ENCODE results near the gene TTC34.
"Not testable (repeated sequence)": the region's sequence is repeated elsewhere in the genome, so short reads cannot be mapped to it uniquely, and the experiment has no call there.

TTC34 gene

DNA sequence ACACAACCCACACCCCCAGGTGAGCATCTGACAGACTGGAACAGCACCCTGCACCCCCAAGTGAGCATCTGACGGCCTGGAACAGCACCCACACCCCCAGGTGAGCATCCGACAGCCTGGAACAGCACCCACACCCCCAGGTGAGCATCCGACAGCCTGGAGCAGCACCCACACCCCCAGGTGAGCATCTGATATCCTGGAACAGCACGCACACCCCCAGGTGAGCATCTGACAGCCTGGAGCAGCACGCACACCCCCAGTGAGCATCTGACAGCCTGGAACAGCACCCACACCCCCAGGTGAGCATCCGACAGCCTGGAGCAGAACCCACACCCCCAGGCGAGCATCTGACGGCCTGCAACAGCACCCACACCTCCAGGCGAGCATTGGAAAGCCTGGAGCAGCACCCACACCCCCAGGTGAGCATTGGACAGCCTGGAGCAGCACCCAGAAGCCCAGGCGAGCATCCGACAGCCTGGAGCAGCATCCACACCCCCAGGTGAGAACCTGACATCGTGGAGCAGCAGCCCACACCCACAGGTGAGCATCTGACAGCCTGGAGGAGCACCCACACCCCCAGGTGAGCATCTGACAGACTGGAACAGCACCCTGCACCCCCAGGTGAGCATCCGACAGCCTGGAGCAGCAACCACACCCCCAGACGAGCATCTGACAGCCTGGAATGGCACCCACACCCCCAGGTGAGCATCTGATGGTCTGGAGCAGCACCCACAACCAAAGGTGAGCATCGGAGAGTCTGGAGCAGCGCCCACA, 149.2 kb downstream of the TTC34 start:
- not testable (repeated sequence) for H3K27ac ChIP-seq, H3K4me3 ChIP-seq

DNA sequence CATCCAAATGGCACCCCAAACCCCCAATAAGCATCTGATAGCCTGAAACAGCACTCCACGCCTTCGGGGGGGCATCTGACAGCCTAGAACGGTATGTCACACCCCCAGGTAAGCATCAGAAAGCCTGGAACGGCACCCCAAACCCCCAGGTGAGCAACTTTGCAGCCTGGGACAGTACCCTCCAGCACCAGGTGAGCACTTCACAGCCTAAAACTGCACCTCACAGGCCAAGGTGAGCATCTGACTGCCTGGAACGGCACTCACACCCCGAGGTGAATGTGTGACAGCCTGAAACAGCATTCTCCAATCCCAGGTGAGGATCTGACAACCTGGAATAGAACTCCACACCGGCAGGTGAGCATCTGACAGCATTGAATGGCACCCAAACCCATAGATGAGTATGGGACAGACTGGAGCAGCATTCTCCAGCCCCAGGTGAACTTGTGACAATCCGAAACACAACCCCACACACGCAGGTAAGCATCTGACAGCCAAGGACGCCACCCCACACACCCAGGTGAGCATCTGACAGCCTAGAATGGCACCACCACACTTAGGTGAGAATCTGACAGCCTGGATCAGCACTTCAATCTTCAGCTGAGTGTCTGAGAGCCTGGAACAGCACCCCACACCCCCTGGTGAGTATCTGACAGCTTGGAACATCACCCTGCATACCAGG, 150.4 kb downstream of the TTC34 start:
- H3K27ac ChIP-seq: no peak overlapping the region
- no peak overlapping the region for H3K4me3 ChIP-seq

DNA sequence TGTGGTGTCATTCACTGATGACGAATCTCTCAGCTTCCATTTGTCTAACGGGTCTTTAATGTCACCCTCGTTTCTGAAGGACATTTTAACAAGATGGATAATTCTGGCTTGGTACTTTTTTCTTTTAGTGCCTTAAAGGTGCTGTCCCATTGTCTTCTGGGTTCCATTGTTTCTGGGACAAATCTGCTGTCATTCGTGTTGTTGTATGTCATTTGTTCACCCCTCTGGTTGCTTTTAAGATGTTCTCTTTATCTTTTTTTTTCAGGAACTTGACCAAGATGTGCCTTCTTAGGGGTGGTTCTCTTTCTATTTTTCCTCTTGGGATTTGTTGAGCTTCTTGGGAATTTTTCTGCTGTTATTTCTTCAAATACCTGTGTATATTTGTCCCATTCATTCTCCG, 154.7 kb downstream of the TTC34 start:
- Histone ChIP-seq H3K27ac (no peak overlapping the region), H3K4me3 (no peak overlapping the region)

DNA sequence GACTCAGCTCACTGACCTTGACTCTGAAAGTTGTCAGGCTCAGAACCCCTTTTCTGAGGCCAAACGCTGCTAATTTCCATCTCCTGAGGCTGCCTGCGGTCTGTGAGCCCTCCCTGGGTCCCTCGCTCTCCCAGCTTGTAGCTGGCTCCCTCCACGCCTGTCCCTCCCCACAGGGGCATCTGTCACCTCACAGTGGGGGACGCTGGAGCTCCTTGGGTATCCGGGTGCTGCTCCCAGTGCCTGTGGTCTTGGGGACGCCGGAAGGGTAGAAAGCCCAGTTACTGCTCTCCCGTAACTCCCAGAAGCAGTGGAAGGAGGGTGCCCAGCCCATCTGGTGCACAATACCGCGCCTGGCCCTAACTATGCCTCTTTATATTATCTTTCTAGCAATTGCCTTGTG, 155.7 kb downstream of the TTC34 start:
- Histone ChIP-seq H3K4me3 (no peak overlapping the region), H3K27ac (no peak overlapping the region)

DNA sequence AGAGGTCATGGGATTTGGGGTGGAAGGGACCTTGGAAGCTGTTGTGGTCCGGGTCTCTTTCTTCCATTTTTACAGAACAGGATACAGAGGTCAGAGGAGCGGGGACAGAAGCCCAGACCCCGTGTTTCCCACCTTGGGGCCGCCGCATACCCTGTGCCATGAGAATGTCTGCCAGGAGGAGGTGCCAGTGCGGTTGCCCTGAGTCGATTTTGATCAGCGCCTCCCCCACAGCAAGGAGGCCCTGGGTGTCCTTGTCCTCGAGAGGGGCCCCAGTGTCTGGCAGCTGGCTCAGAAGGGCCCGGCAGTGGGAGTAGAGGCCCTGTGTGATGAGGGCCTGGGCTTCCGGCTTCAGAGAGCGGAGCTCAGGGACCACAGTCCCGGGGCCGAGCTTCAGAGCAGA, 156.3 kb downstream of the TTC34 start:
- no peak overlapping the region for H3K4me3 ChIP-seq
- no peak overlapping the region for H3K27ac ChIP-seq

DNA sequence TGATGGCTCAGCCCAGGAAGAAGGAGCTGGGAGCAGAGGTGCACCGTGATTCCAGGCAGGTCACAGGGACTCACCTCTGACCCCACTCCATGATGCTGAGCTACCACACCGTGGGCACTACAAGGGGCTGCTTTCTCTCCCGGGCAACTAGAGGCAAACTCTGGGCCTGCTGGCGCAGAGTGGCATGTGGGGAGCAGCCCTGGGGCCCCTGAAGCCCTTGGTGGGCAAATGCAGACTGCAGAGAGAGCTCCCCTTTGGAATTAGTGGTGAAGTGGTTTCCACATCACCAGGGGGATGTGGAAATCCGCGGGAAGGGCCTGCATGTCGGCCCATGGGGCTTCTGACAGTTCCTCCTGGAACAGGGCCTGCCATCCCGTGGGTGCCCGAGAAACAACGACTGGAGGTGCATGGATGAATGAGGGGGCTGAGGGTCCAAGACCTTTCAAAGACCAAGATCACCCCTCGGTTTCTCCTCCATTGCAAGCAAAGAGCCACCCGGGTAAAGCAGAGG, 156.8 kb downstream of the TTC34 start:
- Histone ChIP-seq H3K4me3 (no peak overlapping the region), H3K27ac (no peak overlapping the region)

DNA sequence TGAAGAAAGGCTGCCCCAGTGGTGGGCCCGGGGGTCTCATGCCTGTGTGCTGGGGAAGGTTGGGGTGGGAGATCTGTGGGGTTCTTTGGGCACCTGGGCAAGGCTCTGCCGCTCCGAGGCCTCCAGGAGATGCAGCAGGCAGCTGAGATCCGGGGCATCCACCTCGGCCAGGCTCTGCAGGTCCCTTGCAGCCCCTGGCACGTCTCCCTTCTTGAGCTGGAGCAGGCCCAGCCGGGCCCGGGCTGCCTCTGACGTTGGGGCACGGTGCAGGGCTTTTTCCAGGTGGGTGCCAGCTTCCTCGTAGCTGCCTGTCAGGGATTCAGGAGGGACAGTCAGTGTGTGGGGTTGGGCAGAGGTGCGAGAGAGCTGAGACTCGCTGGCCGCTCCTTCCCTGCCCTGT, 157.3 kb downstream of the TTC34 start:
- no peak overlapping the region for H3K4me3 ChIP-seq
- H3K27ac ChIP-seq: no peak overlapping the region

DNA sequence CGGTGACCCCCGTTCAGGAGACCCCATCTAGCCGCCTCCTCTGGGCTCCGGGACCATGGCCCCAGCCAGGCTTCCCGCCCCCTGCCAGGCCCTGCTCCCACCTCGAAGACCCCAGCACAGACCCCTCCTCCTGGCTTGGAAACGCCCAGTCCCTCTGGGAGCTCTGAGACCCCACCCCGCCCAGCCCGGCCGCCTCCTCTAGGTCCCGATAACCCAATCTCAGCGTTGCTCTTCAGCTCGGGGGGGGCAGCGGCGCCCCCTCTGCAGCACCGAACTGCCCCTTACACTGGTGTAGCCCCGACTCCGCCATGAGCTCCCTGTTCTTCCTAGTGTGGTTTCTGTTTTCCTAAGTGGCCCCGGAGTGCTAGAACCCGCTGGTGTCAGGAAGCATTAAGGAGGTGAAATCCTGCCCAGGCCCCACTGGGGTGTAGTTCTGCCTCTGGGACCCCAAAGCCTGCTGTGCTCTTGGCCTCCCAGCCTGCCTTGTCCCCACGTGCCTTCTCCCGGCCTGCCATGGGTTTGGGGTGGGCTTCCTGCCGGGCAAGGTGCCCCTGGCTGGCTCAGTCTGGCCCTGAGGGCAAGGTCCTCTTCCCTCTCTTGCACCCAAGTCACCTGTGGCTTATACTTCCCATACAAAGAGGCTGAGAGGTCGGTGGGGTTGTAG, 157.9 kb downstream of the TTC34 start:
- peak overlapping the region in 3 of 21 experiments; percentile 90 to 97 (median 93) for H3K27ac ChIP-seq

DNA sequence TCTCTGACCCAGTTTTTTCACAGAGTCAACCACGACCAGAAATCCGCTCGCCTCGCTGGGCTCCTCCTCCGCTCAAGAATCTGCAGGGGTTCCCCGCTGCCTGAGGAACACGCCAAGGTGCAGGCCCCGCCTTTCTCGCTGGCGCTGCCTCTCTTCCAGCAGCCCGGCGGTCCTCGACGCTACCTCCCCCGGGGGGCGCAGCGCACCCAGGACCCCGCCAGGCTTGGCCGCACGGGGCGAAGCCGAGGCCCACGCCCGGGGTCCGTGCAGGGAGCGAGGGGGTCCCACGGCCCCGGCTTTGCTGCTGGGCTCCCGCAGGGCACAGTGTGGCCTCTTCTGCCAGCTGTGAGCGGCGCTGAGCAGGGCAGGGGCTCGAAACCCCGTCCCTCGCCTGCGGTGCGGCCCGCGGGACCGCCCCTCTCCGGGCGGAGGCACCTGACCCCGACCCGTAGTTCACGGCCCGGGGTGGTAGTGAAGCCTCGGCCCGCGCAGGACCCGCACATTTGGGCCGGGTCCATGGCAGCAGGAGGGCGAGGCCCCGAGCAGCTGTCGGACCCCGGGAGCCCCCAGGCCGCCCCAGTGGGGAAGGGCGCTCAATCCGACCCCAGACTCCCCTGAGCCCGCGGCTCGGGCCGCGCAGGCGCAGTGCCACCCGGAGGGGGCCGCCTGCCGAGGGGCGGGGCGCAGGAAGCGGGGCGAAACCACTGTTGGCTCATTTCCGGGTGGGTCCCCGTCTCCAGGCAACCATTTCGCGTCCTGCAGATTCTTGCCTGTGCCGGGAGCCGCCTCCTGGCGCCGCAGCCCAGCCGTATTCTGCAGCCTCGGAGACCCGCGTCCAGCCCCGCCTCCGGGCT, 158.7 kb downstream of the TTC34 start:
- peak overlapping the region; percentile 80 to 97 (median 90) for H3K27ac ChIP-seq
- H3K4me3 ChIP-seq: peak overlapping the region; percentile 61 to 91 (median 80)

More for the DNA sequence above, 157.9 kb downstream of the TTC34 start:
- peak overlapping the region; percentile 61 to 91 (median 80) for H3K4me3 ChIP-seq

DNA sequence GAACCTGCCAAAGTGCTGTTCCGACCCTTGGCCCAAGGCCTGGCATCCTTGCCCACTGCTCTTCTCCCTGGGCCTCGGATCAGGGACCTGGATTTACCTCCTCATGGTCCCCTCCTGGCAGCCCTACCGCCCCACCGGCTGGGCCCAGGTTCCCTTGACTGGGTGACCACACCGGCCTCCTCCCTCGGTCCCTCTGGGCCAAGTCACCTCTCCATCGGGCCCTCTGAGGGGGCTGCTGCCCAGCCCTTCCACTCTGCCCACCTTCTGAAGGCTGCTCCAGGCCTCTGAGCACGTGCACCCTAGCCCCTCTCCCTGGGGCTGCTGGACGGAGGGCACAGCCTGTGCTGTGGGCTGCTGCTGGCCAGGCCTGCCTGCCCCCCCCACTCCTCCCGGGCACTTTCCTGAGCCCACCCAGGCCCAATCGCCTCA, 159.3 kb downstream of the TTC34 start:
- H3K27ac ChIP-seq: peak overlapping the region in 20 of 21 experiments; percentile 80 to 97 (median 90)
- peak overlapping the region; percentile 61 to 91 (median 80) for H3K4me3 ChIP-seq

DNA sequence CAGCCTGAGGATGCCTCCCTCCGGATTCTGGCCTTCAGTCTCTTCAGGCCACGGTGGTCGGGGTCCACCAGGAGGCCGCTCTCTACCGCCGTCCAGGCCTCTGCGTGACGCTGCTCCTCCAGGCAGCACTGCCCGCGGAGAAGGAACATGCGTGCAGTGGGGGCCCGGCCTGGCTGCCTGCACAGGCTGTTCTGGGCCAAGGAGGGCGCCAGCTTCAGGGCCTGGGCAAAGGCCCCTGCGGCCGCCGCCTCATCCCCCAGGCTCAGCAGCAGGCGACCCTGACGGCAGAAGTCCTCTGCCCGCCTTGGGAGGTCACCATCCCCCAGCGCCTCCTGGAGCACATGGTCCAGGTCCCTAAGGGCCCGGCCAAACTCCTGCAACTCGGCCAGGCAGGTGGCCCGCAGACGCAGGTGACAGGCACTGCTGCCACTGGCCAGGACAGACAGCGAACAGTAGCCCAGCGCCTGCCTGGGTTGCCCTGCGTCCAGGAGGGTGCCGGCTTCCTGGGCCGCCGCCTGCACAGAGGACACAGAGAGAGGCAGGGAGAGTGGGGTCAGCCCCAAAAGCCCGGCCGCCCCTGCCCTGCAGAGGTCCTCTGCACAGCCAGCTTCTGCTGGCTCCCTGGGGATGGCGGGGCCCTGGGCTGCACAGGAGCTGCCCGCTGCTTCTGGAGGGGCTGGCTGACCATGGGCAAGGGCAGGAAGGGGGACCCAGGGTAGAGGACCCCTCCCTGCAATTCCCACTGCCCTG, 159.9 kb downstream of the TTC34 start:
- peak overlapping the region in 11 of 21 experiments; percentile 31 to 97 (median 91) for H3K27ac ChIP-seq

DNA sequence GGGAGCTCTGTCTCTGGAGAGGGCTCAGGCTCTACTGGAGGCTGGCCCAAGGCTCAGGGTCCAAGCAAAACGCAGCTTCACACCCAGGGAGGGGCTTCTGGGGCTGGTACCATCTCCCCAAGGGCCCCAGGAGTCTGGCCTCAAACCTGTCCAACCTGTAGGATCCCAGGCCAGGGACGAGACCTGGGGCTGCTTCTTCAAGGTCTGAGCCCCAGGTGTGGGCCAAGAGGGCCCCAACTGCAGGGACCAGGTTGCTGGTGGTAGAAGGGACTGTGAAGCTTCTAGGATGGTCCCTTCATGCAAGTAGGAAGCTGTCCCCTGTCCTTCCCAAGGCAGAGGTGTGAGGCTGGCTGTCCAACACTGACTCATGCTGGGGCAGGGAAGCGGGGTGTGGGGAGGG, 160.9 kb downstream of the TTC34 start:
- Histone ChIP-seq H3K27ac (no peak overlapping the region), H3K4me3 (no peak overlapping the region)

More for the DNA sequence above, 159.9 kb downstream of the TTC34 start:
- H3K4me3 ChIP-seq: peak overlapping the region in 4 of 7 experiments; percentile 79 to 88 (median 82)

DNA sequence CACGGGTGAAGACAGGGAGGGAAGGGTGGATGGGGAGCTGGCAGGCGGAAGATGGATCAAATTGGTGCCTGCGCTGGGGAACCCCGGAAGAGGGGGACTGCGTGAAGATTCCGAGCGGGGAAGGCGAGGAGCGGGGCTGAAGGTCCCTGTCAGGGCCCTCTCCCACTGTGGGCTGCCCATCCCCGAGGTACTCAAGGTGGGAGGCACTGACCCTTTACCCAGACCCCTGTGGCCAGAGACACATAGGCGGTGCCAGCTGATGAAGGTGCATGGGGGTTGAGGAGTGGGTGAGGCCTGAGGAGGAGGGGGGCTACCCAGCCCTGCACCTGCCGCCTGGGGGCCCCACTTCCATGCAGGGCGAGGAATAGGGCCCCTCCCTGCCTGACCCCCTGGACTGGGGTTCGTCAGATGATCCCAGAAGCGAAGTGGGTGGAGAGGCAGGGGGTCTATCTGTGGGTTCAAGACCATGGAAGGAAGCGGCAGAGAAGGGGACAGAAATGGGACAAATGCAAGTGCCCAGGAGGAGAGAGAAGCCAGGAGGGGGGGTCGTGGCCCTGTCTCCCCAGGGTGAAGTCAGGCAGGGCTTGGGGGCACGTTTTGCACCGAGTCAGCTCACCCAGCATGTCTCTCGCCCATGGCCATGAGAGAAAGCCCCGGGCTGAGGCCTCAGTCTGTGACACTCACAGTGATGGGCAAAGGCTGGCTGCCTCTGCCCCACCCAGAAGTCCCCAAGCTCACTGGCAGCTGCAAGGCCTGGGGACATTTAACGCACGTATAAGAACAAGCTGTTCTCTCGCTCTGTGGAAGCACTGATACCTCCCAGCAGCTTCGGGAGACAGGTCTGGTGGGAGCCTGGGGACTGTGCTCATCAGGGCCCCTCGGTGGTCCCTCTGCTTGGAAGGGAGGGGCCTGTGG, 161.6 kb downstream of the TTC34 start:
- Histone ChIP-seq H3K4me3 (no peak overlapping the region), H3K27ac (no peak overlapping the region)

DNA sequence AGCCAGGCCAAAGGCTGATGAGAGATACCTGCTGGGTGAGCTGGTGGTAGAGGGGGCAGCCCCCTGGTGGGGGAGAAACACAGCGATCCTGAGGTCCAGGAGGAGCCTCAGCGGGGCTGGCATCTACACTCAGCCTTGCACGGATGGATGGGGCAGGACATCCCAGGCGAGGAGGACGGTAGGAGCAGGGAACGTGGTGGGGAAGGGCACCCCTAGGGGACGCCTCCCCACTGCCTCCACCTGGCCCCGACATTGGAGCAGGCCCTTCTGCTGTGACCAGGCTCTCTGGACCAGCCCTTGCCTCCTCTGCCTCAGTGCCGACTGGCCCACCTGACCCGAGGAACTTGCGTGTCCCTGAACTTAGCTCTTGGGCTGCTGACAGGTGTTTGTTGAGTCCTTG, 162.3 kb downstream of the TTC34 start:
- Histone ChIP-seq H3K4me3 (no peak overlapping the region), H3K27ac (no peak overlapping the region)

DNA sequence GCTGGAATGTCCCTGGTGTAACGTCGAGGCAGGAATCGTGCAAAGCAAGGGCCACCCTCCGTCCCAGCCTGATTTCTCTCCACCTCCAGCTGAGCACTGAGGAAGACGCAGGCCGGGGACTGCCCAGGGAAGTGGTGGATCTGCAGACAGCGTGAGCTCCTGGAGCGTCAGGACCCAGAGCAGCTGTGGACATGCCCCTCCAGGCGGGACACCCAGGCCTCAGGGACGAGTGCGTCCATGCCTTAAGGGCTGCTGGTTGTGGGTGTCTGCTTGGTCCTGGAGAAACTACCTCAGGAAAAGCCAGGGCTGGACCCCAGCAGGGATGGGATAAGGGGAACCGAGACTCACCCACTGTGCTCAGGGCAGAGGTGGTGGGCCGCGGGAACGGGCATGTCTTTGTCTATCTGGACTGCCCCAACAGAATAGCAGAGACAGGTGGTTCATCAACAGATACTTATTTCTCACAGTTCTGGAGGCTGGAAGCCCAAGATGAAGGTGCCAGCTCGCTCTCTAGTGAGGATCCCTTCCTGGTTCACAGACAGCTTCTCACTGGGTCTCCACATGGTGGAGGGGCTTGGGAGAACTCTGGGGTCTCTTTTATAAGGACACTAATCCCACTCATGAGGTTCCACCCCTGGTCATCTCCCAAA, 162.9 kb downstream of the TTC34 start:
- Histone ChIP-seq H3K4me3 (no peak overlapping the region), H3K27ac (no peak overlapping the region)

DNA sequence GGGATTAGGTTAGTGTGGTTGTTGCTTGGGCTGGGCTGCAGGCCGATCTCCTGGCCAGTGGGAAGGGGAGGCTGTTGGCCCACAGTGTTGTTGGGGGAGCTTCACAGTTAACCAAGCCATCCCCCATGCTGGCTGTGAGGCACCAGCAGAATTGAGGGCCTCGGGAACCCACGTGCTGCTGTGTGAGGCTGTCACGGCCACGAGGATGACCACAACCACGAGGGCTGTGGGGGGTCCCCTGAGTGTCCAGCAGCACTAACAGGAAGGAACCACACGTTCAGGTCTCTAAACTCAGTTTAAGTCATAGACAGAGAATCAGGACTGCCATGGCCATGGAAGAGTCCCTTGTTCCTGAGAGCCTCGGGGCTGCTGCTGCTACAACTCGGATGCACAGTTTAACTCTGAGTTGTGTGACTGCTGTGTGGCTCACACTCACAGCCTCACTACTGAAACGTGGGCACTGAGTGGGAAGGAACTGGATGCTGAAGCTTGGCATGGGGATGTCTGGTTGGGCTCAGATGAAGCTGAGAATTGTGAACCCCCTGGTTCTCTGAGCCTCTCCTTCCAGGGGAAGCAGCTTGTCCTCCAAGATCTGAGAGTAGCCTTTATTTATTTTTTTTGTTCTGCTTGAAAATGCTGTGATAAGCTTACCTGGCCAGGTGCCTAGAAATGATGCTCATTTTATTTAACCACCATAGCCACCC, 163.9 kb downstream of the TTC34 start:
- no peak overlapping the region for H3K4me3 ChIP-seq
- no peak overlapping the region for H3K27ac ChIP-seq

DNA sequence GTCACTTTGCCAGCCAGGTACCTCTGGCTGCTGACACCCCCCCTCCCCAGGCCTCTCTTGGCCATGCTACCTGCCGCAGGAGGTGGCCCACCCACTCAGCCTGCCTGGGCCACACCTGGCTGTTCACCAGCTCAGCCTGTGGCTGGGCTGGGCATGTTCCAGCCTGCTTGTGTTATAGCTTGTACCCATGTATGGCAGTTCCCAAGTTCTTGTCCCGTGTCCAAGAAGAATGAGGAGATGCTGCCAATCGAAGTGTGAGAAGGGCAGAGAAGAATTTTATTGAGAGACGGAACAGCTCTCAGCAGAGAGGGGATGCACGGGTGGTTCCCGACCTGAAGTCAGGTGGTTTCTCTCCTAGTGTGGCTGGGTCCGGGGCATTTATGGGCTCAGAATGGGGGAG, 164.8 kb downstream of the TTC34 start:
- Histone ChIP-seq H3K4me3 (no peak overlapping the region), H3K27ac (no peak overlapping the region)

Measured in skin epidermis (tissue), 12 donors.